GM04504 (cell line): ENCODE results near the gene LHX3.

ENCODE experiments used
- DNase-seq: peaks from one replicate; pipeline ENCODE4 v3.0.0-alpha.2; 2012; ENCODE audit warnings: low read depth

The LHX3 gene

GRCh38 chr9:136207616-136208015 is 2.7 kb upstream of the LHX3 start:
- DNase-seq: no peak

DNA sequence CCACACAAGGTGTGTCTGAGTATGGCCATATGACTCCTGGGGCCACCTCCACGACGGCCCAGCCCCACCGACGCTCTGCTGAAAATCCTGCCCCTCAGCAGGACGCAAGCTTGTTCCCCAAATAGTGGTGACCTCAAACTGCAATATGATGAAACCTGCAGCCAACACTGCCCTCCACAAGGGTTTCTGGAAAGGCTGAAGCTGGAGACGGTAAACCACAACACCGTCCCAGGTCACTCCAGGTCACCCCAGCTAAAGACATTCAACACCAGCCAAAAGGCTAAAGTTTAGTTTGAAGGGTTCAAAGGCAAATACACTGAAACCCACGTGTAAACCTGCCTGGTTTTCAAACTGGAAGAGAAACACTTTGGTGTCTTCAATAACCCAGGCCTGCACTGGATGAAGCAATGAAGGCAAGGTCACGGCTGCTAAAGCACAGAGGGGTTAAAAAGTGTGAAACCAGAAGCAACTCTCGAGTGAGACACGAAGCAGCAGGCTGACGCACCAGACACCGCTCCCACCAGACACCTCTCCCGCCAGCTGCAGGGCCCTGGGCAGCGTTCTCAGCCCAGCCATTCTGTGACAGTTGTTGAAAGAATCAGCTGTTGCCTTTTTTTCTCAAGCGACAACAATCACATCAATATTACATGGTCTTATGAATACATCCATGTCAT is 1.8 kb upstream of the LHX3 start:
- no peak for DNase-seq

DNA sequence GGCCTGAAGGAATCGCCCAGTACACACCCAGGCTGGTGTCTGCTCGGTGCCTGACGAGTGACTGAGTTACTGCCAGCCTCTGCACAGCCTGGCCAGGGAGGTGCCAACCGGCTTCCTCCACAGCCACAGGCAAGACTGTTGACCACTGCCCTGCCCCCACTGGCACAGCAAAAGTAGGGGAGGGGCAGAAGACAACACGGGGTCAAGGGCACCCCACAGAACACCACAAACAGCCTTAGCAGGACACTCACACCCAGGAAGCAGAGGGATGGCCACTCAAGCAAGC is 722 bp upstream of the LHX3 start:
- no peak for DNase-seq

GRCh38 chr9:136204145-136204805 is 653 bp downstream of the LHX3 start:
- no peak for DNase-seq

GRCh38 chr9:136203408-136204144 is 1.4 kb downstream of the LHX3 start:
- no peak for DNase-seq

DNA sequence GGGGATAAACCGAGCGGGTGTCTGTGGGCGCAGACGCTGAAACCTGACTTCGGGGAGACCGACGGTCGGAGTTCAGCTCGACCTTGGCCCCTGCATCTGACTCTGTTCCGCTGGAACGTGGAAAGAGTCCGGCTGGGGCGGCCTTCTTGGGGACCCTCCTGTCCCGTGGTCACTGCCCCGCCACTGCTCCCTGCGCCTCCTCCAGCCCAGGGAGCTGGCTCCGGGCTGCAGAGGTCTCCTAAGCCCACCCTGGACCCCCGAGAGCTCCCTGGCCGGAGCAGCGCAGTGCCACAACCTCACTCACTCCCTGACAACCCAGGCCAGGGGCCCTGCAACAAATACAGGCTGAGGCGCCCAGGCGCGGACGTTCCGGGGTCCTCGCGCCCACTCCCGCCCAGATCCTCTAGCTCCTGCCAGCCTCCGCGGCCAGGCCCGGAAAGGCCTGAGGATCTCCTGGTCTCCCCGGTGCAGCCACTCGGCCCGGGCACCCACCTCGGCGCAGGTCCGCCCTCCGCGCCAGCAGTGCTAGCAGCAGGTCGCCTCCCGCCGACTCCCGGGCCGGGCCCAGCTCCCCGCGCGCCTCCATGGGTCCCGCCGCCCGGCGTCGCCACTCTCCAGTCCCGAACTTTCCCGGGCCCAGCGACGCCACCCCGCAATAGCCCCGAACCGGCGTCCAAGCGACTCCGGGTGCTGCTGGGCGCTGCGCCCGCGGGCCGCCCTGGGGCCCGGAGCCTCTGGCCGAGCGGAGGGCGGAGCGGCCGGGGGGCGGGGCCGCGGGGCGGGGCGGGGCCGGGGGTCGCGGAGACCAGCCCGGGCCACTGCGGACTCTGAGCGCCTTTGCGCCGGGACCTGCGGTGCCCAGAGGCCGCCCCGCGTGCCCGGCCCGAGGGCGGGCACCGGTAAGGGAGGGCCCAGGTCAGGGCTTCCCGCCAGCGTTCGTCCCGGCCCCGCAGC is 2.2 kb downstream of the LHX3 start:
- no peak for DNase-seq

DNA sequence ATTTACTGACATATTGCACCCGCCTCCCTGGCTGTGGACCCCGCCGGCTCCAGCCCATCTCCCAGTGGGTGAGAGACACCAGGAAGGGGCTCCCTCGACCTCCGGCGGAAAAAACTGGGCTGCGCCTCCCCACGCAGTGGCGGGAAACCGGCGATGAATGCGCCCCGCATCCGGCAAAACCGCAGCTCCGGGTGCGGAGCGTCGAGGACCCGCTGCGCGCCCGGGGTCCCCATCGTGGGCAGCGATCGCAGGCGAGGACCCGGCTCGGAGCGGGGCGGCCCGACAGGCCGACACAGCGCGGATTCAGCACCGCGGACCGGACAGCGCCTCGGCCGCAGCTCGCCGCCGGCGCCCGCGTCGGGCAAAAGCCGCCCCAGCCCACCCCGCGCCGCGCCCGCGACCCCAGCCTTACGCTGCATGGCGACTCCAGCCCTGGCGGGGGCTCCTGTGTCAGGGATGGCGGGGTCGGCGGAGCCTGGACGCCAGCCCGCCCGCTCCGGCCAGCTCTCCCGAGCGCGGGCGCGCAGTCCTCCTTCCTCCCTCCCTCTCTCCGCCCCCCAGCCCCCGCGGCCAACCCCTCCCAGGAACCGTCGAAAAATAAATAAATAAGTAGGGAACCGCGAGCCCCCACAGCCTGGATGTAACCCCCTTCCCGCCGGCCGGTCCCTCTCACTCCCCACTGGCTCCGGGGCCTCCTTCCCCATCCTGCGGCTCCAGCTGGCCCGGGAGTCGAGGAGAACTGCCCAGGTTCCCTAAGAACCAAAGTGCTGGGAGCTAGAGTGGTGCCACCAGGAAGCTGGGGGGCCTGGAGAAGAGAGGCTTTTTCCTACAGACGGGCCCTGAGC is 3.1 kb downstream of the LHX3 start:
- no peak for DNase-seq

GRCh38 chr9:136201174-136201573 is 3.8 kb downstream of the LHX3 start:
- DNase-seq: no peak

DNA sequence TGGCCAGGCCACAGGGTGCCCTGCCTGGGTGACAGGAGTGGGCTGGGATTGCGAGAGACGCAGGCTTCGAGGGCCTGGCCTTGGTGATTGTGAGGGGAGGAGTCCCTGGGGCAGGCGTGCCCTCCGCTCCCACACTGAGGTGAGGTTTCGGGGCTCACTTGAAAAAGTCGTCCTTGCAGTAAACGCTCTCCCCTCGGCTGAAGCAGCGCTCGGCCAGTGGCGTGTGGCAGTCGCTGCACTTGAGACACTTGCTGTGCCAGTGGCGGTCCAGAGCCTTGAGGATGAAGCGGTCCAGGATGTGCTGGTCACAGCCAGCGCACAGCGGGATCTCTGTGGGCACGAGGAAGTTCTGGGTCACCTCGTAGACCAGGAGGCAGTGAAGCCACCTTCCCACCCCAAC is 4.5 kb downstream of the LHX3 start:
- no peak for DNase-seq

DNA sequence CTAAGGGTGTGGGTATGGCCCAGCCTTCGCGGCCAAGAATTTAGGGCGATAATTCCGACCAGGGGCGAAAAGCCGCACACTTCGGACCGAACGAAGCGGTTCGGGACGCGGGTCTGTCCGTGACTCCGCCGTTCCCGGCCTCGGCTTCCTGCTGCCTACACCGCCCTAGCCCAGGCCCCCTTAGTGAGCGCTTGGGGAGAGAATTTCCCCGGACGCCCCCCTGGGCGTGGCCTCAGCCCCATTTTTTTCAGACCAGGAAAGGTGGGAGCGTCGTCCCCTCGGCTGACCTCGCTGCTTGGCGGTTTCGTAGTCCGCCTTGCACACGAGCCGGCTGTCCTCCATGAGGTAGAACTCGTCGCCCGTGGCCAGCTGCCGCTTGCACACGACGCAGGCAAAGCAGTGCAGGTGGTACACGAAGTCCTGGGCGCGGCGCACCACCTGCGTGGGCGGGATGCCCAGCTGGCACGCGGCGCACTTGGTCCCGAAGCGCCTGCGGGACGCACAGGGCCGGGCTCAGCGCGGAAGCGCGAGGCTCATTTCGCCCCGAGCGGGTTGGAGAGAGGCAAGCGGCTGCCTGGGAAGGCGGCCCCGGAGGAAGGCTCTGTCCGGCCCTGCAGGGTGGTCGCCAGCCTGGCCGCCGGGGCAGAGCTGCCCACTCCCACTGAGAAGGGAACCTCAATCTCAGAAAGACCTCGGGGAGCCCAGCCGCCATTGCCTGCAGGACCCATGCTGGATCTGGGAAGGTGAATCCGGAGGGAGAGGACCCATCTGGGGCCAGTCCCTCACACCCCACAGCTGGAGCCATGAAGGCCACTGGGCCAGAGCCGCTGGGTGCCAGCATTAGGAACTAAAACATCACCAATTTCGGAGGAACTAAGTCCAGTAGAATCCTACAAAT is 5.3 kb downstream of the LHX3 start:
- no peak for DNase-seq

GRCh38 chr9:136198605-136199083 is 6.3 kb downstream of the LHX3 start:
- DNase-seq: no peak

DNA sequence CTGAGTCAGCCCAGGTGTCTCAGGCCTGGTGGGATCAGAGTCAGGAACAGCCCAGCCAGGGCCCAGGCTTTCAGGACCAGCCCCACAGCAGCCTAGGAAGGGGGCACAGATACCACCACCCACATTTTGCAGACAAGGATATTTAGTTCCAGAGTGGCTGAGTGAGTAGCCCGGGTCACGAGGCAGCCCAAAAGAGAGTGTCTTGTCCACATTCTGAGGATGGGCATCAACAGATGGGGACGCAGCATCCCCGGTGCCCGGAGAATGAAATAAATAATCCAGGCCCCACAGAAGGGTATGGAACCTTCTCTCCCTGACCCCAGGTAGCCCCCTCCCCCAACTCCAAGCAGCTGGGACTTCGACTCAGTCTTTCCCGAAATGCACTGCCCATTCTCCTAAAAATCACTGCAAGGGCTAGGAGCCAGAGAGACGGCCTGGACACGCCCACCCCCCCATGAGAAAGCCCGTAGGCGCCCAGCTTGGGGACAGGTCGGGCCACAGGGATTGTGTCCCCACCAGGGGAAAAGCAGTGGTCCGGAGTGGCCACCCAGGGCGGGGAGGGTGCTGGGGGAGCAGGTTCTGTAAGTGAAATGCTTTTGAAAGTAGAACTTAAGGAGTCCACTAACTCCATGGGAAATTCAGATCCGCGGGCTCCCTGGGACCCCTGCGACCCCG is 6.9 kb downstream of the LHX3 start:
- no peak for DNase-seq

- DNase-seq: no peak
These were observed 7.6 kb downstream of the LHX3 start for GRCh38 chr9:136197084-136197875.

GRCh38 chr9:136196404-136197083 is 8.4 kb downstream of the LHX3 start:
- DNase-seq: no peak

GRCh38 chr9:136194540-136194939 is 10.4 kb downstream of the LHX3 start:
- DNase-seq: no peak

- DNase-seq: no peak
These were observed 11.0 kb downstream of the LHX3 start for GRCh38 chr9:136193891-136194279.

- DNase-seq: no peak
These were observed 11.6 kb downstream of the LHX3 start for GRCh38 chr9:136193127-136193890.
